Mammary epithelial cell (primary cell): ENCODE data around the gene MED12L.

Source experiments
- EZH2 ChIP-seq: IDR thresholded peaks from 2 replicates; pipeline ENCODE4 v1.6.1; 2012; ENCODE audit warnings: low read length, inconsistent platforms, borderline replicate concordance
- TF ChIP-seq, protein P1 (sequence below), 2 donors: IDR thresholded peaks in 1 of 2; conservative IDR thresholded peaks in 1 of 2; 2 replicates each; pipeline ENCODE4 v1.5.1; 2011 to 2012; ENCODE audit warnings: inconsistent platforms in 2 of 2, low read length in 2 of 2, mild to moderate bottlenecking in 2 of 2, control low read depth in 1 of 2, low read depth in 1 of 2; ENCODE audit not compliant: insufficient read depth in 1 of 2; ENCODE audit errors: extremely low read depth in 1 of 2

DNA sequence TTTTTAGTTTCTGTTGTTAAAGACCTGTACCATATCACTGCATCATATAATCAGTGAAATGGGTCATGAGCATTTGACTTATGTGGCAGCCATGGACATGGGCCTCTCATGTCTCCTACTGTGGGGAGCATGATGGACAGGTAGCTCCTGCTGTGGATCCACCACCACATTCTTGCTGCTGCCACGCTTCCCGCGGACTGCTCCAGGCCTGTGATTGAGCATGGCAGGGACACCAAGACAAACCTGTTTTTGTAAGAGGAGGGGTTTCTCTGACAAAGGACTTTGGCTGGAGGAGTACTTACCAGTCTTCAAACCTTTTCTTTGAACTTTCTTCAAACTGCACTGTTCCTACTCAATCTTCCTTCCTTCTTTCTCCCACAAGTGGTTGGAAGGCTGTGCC is 210.8 kb downstream of the MED12L start:
- TF ChIP-seq, protein P1, sequence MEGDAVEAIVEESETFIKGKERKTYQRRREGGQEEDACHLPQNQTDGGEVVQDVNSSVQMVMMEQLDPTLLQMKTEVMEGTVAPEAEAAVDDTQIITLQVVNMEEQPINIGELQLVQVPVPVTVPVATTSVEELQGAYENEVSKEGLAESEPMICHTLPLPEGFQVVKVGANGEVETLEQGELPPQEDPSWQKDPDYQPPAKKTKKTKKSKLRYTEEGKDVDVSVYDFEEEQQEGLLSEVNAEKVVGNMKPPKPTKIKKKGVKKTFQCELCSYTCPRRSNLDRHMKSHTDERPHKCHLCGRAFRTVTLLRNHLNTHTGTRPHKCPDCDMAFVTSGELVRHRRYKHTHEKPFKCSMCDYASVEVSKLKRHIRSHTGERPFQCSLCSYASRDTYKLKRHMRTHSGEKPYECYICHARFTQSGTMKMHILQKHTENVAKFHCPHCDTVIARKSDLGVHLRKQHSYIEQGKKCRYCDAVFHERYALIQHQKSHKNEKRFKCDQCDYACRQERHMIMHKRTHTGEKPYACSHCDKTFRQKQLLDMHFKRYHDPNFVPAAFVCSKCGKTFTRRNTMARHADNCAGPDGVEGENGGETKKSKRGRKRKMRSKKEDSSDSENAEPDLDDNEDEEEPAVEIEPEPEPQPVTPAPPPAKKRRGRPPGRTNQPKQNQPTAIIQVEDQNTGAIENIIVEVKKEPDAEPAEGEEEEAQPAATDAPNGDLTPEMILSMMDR (conservative IDR thresholded peaks at IDR 0.05 in 1 of 2, IDR thresholded peaks at IDR 0.05 in 1 of 2; ENCODE audit: extremely low read depth in 1 of 2, insufficient read depth in 1 of 2, low read depth in 1 of 2, low read length in 2 of 2), result no peak
- no peak for TF ChIP-seq EZH2
